ENCODE data around the gene FGF2.
A peak's percentile ranks its signal among the peaks of the same experiment; 100 is the strongest.
"Not testable (repeated sequence)": the region's sequence is repeated elsewhere in the genome, so short reads cannot be mapped to it uniquely, and the experiment has no call there.

Gene FGF2

DNA sequence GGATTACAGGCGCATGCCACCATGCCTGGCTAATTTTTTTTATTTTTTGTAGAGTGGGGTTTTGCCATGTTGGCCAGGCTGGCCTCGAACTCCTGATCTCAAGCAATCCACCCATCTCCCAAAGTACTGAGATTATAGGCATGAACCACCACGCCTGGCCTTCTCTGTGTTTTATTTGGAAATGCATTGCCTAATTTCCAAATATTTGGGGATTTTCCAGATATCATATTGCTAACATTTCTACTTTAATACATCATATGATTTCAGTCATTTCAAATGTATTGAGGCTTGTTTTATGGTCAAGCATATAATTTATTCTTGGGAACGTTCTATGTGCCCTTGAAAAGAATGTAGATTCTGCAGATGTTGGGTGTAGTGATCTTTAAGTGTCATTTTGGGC, 38.8 kb downstream of the FGF2 start:
- no peak overlapping the region for H3K4me3 ChIP-seq (ENCODE audit: low read depth, low read length)
- in situ Hi-C loops (cut with HindIII; ENCODE audit: low sequenced_read_pairs): no loop called here
- DNase-seq (ENCODE audit: low read depth, low spot score): no peak
- TF ChIP-seq, protein P1, sequence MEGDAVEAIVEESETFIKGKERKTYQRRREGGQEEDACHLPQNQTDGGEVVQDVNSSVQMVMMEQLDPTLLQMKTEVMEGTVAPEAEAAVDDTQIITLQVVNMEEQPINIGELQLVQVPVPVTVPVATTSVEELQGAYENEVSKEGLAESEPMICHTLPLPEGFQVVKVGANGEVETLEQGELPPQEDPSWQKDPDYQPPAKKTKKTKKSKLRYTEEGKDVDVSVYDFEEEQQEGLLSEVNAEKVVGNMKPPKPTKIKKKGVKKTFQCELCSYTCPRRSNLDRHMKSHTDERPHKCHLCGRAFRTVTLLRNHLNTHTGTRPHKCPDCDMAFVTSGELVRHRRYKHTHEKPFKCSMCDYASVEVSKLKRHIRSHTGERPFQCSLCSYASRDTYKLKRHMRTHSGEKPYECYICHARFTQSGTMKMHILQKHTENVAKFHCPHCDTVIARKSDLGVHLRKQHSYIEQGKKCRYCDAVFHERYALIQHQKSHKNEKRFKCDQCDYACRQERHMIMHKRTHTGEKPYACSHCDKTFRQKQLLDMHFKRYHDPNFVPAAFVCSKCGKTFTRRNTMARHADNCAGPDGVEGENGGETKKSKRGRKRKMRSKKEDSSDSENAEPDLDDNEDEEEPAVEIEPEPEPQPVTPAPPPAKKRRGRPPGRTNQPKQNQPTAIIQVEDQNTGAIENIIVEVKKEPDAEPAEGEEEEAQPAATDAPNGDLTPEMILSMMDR (IDR thresholded peaks at IDR 0.05; ENCODE audit: low read depth, low read length): no peak

DNA sequence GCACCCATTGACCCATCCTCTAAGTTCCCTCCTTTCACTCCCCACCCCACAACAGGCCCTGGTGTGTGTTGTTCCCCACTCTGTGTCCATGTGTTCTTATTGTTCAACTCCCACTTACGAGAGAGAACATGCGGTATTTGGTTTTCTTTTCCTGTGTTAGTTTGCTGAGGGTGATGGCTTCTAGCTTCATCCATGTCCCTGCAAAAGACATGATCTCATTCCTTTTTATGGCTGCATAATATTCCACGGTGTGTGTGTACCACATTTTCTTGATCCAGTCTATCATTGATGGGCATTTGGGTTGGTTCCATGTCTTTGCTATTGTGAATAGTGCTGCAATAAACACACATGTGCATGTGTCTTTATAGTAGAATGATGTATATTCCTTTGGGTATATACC, 41.6 kb downstream of the FGF2 start:
- H3K4me3 ChIP-seq (ENCODE audit: low read depth, low read length); in situ Hi-C loops (cut with HindIII; ENCODE audit: low sequenced_read_pairs); DNase-seq (ENCODE audit: low read depth, low spot score): not testable (repeated sequence)

DNA sequence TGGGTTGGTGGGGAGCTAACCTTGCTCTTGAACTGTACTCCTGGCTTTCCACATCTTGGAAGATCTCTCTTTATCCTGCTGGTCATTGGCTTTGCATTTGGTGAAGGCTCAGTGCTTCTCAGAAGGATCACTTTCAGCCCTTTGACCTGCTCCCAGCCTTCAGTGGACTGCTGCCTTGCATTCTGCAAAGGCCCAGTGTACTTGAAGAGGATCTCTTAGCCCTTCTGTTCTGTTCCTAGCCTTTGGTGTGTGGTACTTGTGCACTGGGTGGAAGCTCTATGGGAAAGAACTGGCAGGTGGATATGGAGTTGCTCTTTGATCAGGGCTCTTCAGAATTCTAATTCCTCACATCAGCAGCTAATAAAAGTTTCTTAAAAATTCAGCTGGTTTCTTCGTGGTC, 46.5 kb downstream of the FGF2 start:
- TF ChIP-seq, protein P1 (IDR thresholded peaks at IDR 0.05; ENCODE audit: low read depth, low read length): no peak
- in situ Hi-C loops (cut with HindIII; ENCODE audit: low sequenced_read_pairs): no loop called here
- no peak overlapping the region for H3K4me3 ChIP-seq (ENCODE audit: low read depth, low read length)
- no peak for DNase-seq (ENCODE audit: low read depth, low spot score)

DNA sequence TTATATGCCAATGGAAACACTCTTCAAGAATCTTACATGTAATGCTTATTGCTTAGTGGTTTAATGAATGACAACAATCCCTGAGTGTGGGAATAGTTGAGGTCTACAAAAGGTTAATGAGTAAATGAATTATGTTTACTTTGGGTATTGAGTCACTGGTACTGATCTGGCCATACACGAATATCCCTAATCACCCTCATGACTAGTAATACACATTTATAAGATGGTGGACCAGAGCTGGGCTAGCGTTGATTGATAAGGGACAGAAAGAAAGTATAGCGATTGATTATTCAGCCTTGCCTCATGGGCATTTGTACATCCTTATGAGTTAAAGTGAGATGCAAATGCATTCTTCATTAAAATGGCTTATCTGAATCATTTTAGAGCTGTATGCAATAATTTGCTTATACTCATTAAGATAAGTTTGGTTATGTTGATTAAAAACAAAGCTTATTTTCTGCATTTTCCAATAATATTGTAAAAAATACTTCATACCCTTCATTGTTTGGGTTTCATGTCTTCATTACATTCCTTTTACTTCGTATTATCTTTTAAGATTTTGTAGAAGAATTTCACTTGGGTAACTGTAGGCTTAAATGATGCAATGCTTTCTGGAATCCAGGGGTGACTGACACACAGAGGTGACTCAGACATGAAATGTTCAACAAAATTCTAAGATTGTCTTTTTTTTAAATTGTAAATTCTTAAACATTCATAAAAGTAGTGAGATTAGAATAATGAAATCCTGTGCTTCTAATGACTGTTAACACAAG, 47.4 kb downstream of the FGF2 start:
- TF ChIP-seq, protein P1 (IDR thresholded peaks at IDR 0.05; ENCODE audit: low read depth, low read length): no peak
- no peak overlapping the region for H3K4me3 ChIP-seq (ENCODE audit: low read depth, low read length)
- in situ Hi-C loops (cut with HindIII; ENCODE audit: low sequenced_read_pairs): no loop called here
- DNase-seq (ENCODE audit: low read depth, low spot score): peak; percentile 82

DNA sequence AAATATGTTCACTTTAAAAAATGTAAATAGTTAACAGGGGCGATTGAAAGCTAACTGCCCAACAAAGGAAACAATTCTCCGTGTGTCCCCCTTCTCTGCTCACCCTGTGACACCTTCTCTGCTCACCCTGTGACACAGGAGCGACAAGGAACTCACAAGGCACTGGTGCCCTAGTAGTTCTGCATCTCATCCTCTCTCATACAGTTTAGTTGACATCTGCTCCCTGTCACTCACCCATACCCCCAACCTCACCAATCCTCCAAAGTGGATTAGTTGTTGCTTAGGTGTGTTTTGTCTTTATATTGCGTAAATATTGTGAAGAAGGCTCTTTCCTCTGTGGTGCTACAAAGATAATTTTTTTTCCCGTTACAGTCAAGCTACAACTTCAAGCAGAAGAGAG, 49.3 kb downstream of the FGF2 start:
- no peak overlapping the region for H3K4me3 ChIP-seq (ENCODE audit: low read depth, low read length)
- in situ Hi-C loops (cut with HindIII; ENCODE audit: low sequenced_read_pairs): no loop called here
- TF ChIP-seq, protein P1 (IDR thresholded peaks at IDR 0.05; ENCODE audit: low read depth, low read length): no peak
- no peak for DNase-seq (ENCODE audit: low read depth, low spot score)

DNA sequence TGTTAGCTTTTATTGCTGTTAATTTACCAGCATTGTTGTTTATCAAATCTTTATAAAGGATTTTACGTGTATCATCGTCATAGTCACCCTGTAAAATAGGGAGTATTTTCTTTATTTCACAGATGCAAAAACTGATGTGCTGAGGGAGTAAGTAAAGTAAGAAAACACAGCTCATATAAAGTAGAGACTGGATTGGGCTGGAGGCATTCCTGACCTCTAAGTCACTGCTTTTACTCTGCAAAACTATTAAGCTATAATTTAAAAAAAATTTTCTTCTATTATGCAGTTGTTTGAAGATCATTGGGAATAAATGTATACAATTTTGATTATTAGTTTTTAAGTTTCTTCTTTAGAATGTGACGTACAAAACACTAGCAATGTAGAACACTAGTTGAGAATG, 49.8 kb downstream of the FGF2 start:
- TF ChIP-seq, protein P1 (IDR thresholded peaks at IDR 0.05; ENCODE audit: low read depth, low read length): no peak
- no peak overlapping the region for H3K4me3 ChIP-seq (ENCODE audit: low read depth, low read length)
- in situ Hi-C loops (cut with HindIII; ENCODE audit: low sequenced_read_pairs): no loop called here
- DNase-seq (ENCODE audit: low read depth, low spot score): no peak

DNA sequence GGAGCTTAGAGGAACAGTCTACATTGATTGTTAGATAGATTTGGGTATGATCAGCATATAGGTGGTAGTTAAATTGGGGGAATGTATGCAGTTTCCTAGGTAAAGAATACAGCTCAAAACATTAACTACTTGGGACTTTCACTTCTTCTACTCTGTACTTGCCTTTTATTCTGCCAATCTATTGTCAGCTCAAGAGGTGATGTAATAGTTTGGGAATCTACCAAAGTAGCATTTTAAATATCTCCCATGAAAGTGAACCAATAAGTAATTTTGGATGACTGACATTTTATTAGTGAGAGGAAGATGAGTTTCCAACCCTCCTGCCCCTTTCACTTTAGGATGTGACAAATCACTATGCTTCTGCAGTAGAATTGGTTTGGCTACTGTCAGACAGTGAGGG, 52.4 kb downstream of the FGF2 start:
- no peak for DNase-seq (ENCODE audit: low read depth, low spot score)
- TF ChIP-seq, protein P1 (IDR thresholded peaks at IDR 0.05; ENCODE audit: low read depth, low read length): no peak
- in situ Hi-C loops (cut with HindIII; ENCODE audit: low sequenced_read_pairs): no loop called here
- H3K4me3 ChIP-seq (ENCODE audit: low read depth, low read length): no peak overlapping the region
